Measurements from ENCODE around the gene CFAP61.

GRCh38 chr20:20370094-20370575 lies 317.8 kb downstream of the CFAP61 start:
- TF ChIP-seq CTCF (conservative IDR thresholded peaks at IDR 0.05) (no peak), ZFX (IDR thresholded peaks at IDR 0.05) (no peak)

All from C4-2B (cell line).